ENCODE results near the gene RASSF1. TPM values are rescaled to one million over a fixed set of nuclear protein-coding genes. Genes with fewer than 3 reads are reported as not detected.

RASSF1 gene, protein sequence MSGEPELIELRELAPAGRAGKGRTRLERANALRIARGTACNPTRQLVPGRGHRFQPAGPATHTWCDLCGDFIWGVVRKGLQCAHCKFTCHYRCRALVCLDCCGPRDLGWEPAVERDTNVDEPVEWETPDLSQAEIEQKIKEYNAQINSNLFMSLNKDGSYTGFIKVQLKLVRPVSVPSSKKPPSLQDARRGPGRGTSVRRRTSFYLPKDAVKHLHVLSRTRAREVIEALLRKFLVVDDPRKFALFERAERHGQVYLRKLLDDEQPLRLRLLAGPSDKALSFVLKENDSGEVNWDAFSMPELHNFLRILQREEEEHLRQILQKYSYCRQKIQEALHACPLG
- total RNA-seq (2014; rRNA removed; shearing (Covaris generic)), result 12.7 and 16.1 TPM in 2 replicates

- DNase-seq (ENCODE audit: low read depth), result no peak
Observed at GRCh38 chr3:50340448-50341329, at the start of gene RASSF1. Gene RASSF1 (minus strand): TSS chr3:50340836. CDS start chr3:50340805, 31 bp downstream.

GRCh38 chr3:50389414-50389767, 48.8 kb upstream of the RASSF1 start:
- DNase-seq (ENCODE audit: low read depth), result no peak

DNA sequence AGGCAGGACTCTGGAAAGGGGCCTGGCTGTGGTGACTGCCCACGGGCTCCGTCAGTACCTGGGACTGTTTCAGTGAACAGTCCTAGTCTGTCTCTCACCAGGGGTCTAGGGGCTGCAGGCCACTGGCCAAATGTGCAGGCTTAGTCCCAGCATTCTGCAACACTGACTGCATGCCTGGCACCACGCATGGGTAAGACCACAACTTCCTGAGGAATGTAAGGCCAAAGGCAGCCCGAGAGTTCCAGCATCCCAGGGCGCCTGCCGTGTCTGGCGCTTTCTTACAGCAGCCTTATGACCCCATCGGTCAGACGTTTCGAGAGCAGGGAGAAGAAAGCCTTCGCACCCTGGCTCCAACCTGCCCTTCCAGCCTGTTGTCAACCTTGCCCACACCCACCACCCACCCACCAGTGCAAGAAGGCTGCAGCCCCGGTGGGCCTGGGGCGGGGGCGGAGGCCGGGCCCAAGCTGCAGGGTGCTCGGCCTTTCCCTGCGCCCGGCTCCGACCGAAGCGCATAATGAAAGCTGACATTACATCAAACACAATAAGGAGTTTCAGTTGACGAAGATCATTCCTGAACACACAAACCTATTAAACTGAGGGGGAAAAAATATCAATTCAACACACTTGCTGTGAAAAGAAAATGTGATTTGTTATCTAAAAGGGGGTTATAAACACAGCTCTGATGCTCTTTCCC, 48.2 kb upstream of the RASSF1 start:
- DNase-seq (ENCODE audit: low read depth), result peak; percentile 22

- no peak for DNase-seq (ENCODE audit: low read depth)
Observed at GRCh38 chr3:50388016-50388719, 47.5 kb upstream of the RASSF1 start.

GRCh38 chr3:50385754-50386153, 45.1 kb upstream of the RASSF1 start:
- DNase-seq (ENCODE audit: low read depth), result no peak

- DNase-seq (ENCODE audit: low read depth), result no peak
Observed at GRCh38 chr3:50383750-50384149, 43.1 kb upstream of the RASSF1 start.

DNA sequence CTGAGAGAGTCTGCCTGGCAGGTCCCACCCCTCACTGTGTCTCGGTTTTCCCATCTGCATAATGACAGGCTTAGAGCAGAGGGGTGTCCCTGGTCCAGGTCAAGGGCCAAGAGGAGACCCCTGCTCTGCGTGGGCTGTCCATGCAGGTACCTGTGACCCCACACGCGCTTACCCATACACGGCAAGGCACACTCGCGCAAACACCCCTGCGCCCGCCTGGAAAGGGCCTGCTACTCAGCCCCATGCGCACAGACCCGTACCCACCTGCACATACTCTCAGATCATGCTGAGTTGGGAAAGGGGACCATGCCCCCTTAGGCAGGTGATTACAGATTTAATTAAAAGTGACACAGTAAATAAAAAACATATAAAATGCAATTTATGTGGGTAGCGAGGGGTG, 42.1 kb upstream of the RASSF1 start:
- DNase-seq (ENCODE audit: low read depth), result no peak

DNA sequence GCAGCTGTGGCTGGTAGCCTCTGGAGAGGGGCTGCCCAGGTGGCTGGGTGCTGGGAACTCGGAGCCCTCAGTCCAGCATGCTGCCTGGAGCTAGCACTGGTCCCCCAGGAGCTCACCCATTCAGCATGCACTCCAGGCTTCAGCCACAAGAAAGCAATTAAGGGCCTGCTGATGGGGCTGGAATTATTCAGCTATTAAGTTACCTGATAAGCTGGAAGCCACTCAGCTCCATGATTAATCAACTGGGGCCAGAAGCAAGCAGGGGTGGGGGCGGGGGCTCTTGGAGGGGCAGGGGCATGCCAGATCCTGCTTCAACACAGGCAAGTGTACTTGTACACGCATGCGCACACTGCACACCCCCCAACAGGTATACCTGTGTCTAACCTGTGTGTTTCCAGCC, 40.7 kb upstream of the RASSF1 start:
- DNase-seq (ENCODE audit: low read depth), result no peak

- DNase-seq (ENCODE audit: low read depth), result no peak
Observed at GRCh38 chr3:50380405-50381085, 39.9 kb upstream of the RASSF1 start.

DNA sequence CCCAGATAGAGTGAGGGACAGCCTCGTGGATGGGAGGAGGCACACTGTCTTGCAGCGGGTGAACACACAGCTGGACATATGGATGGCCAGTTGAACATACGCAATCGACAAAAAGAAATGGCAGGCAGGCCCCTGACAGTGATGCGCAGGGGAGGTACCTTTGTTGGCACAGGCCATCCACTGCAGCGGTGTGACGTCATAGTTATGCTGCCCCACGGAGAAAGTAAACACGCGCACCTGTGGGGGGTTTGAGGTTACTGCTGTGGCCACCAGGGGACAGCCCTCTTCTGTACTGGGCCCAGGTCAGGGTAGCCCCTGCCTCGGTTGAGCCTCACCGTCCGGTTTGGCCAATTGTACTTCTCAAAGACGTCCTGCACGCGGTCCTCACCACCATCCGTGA, 38.1 kb upstream of the RASSF1 start:
- no peak for DNase-seq (ENCODE audit: low read depth)

GRCh38 chr3:50378024-50378423, 37.4 kb upstream of the RASSF1 start:
- DNase-seq (ENCODE audit: low read depth), result no peak

- no peak for DNase-seq (ENCODE audit: low read depth)
Observed at GRCh38 chr3:50375258-50375931, 34.8 kb upstream of the RASSF1 start.

- DNase-seq (ENCODE audit: low read depth), result no peak
Observed at GRCh38 chr3:50374363-50375257, 34.0 kb upstream of the RASSF1 start.

- DNase-seq (ENCODE audit: low read depth), result no peak
Observed at GRCh38 chr3:50373146-50374051, 32.8 kb upstream of the RASSF1 start.

GRCh38 chr3:50372349-50372748, 31.7 kb upstream of the RASSF1 start:
- no peak for DNase-seq (ENCODE audit: low read depth)

DNA sequence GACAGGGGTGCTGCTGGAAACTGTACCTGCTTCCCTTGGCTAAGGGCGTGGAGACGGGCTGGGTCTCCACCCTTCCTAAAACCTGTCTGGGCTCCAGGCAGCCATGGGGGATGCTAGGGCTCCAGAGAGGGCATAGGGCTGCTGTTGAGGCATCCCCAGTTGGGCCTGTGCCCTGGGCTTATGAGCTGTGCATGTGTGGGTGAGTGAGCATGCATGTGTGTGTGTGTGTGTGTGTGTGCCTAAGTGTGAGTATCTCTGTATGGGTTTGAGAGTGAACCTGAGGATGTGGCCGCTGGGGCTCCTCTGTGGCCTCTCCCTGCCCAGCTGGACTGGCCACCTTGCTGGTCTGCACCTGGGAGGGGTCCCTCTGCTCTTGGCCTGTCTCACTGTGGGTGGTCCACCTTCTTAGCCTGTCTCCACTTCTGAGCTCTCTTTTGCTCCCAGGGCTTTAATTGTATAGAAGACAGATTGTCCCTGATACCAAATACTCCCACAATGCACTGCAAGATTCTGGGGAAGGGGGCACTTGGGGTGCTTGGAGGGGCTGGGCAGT, 30.6 kb upstream of the RASSF1 start:
- no peak for DNase-seq (ENCODE audit: low read depth)

GRCh38 chr3:50370594-50370993, 30.0 kb upstream of the RASSF1 start:
- DNase-seq (ENCODE audit: low read depth), result peak; percentile 31

GRCh38 chr3:50369012-50369670, 28.5 kb upstream of the RASSF1 start:
- DNase-seq (ENCODE audit: low read depth), result no peak

Data from M059J (cell line).